HUES48 (cell line): ENCODE measurements around the gene CDH13.

ENCODE experiments used
- H3K27ac ChIP-seq: one replicate; pipeline ENCODE4 v1.7.0; 2013; ENCODE audit warnings: low read depth, low read length, inconsistent platforms
- H3K27me3 ChIP-seq: 2 replicates; pipeline ENCODE4 v1.6.1; 2013; ENCODE audit warnings: mild to moderate bottlenecking, low read length; ENCODE audit not compliant: control insufficient read depth, insufficient read depth
- H3K36me3 ChIP-seq: 2 replicates; pipeline ENCODE4 v1.6.1; 2013; ENCODE audit warnings: low read length; ENCODE audit not compliant: control insufficient read depth, insufficient read depth
- H3K4me1 ChIP-seq: 2 replicates; pipeline ENCODE4 v1.6.1; 2013; ENCODE audit warnings: mild to moderate bottlenecking, low read length; ENCODE audit not compliant: control insufficient read depth, insufficient read depth
- H3K4me3 ChIP-seq: 2 replicates; pipeline ENCODE4 v1.5.1; 2013; ENCODE audit warnings: mild to moderate bottlenecking, low read depth, low read length
- H3K9ac ChIP-seq: 2 replicates; pipeline ENCODE4 v1.6.1; 2013; ENCODE audit warnings: mild to moderate bottlenecking, low read depth, low read length, moderate library complexity
- H3K9me3 ChIP-seq: 2 replicates; pipeline ENCODE4 v1.6.1; 2013; ENCODE audit warnings: low read length; ENCODE audit not compliant: control insufficient read depth, insufficient read depth

CDH13 gene

GRCh38 chr16:83630979-83631378, 1004.2 kb downstream of the CDH13 start:
- no peaks in the 10 kb centered on the region for H3K36me3 ChIP-seq
- no peak overlapping the region for H3K9ac ChIP-seq
- no peaks in the 10 kb centered on the region for H3K27me3 ChIP-seq
- H3K9me3 ChIP-seq, result no peaks in the 10 kb centered on the region
- no peak overlapping the region for H3K27ac ChIP-seq
- H3K4me1 ChIP-seq, result peaks cover 16% of the 10 kb centered on the region
- no peak overlapping the region for H3K4me3 ChIP-seq

- no peak overlapping the region for H3K9ac ChIP-seq
- H3K36me3 ChIP-seq, result no peaks in the 10 kb centered on the region
- H3K9me3 ChIP-seq, result peaks cover 3% of the 10 kb centered on the region; the same call in 1 of the 2 replicates
- no peak overlapping the region for H3K4me3 ChIP-seq
- H3K4me1 ChIP-seq, result peaks cover 16% of the 10 kb centered on the region
- no peak overlapping the region for H3K27ac ChIP-seq
- no peaks in the 10 kb centered on the region for H3K27me3 ChIP-seq
These were observed 1006.5 kb downstream of the CDH13 start for GRCh38 chr16:83633286-83633685.

- H3K27ac ChIP-seq, result peak overlapping the region; percentile 36
- no peak overlapping the region for H3K4me3 ChIP-seq
- H3K27me3 ChIP-seq, result no peaks in the 10 kb centered on the region
- no peaks in the 10 kb centered on the region for H3K9me3 ChIP-seq
- H3K36me3 ChIP-seq, result no peaks in the 10 kb centered on the region
- H3K9ac ChIP-seq, result no peak overlapping the region
- peaks cover 27% of the 10 kb centered on the region for H3K4me1 ChIP-seq
These were observed 1021.6 kb downstream of the CDH13 start for GRCh38 chr16:83648347-83648746.

- Histone ChIP-seq H3K4me3 (no peak overlapping the region), H3K27ac (no peak overlapping the region), H3K9me3 (no peaks in the 10 kb centered on the region), H3K36me3 (no peaks in the 10 kb centered on the region), H3K9ac (no peak overlapping the region), H3K27me3 (no peaks in the 10 kb centered on the region), H3K4me1 (peaks cover 27% of the 10 kb centered on the region)
These were observed 1025.1 kb downstream of the CDH13 start for GRCh38 chr16:83651871-83652270.

- no peaks in the 10 kb centered on the region for H3K9me3 ChIP-seq
- H3K36me3 ChIP-seq, result no peaks in the 10 kb centered on the region
- H3K27ac ChIP-seq, result no peak overlapping the region
- no peak overlapping the region for H3K4me3 ChIP-seq
- H3K4me1 ChIP-seq, result peaks cover 24% of the 10 kb centered on the region
- H3K9ac ChIP-seq, result no peak overlapping the region
- H3K27me3 ChIP-seq, result no peaks in the 10 kb centered on the region
These were observed 1026.2 kb downstream of the CDH13 start for GRCh38 chr16:83652943-83653342.

- no peak overlapping the region for H3K27ac ChIP-seq
- no peaks in the 10 kb centered on the region for H3K36me3 ChIP-seq
- H3K9ac ChIP-seq, result no peak overlapping the region
- no peak overlapping the region for H3K4me3 ChIP-seq
- H3K4me1 ChIP-seq, result peaks cover 16% of the 10 kb centered on the region
- H3K27me3 ChIP-seq, result no peaks in the 10 kb centered on the region
- H3K9me3 ChIP-seq, result no peaks in the 10 kb centered on the region
These were observed 1027.0 kb downstream of the CDH13 start for GRCh38 chr16:83653785-83654184.

GRCh38 chr16:83660282-83660681, 1033.5 kb downstream of the CDH13 start:
- H3K27ac ChIP-seq, result no peak overlapping the region
- 0 out of 2 replicates have a peak, but pooled peaks cover 6% of the 10 kb centered on the region for H3K9me3 ChIP-seq
- H3K4me3 ChIP-seq, result no peak overlapping the region
- no peaks in the 10 kb centered on the region for H3K36me3 ChIP-seq
- H3K9ac ChIP-seq, result no peak overlapping the region
- no peaks in the 10 kb centered on the region for H3K4me1 ChIP-seq
- H3K27me3 ChIP-seq, result no peaks in the 10 kb centered on the region

GRCh38 chr16:83661656-83662055, 1034.9 kb downstream of the CDH13 start:
- H3K27ac ChIP-seq, result no peak overlapping the region
- H3K9ac ChIP-seq, result no peak overlapping the region
- H3K27me3 ChIP-seq, result no peaks in the 10 kb centered on the region
- H3K4me1 ChIP-seq, result no peaks in the 10 kb centered on the region
- no peaks in the 10 kb centered on the region for H3K36me3 ChIP-seq
- 0 out of 2 replicates have a peak, but pooled peaks cover 6% of the 10 kb centered on the region for H3K9me3 ChIP-seq
- no peak overlapping the region for H3K4me3 ChIP-seq

- H3K27ac ChIP-seq, result no peak overlapping the region
- H3K9me3 ChIP-seq, result peaks cover 16% of the 10 kb centered on the region
- no peaks in the 10 kb centered on the region for H3K36me3 ChIP-seq
- no peak overlapping the region for H3K4me3 ChIP-seq
- H3K27me3 ChIP-seq, result no peaks in the 10 kb centered on the region
- no peaks in the 10 kb centered on the region for H3K4me1 ChIP-seq
- H3K9ac ChIP-seq, result no peak overlapping the region
These were observed 1039.7 kb downstream of the CDH13 start for GRCh38 chr16:83666449-83666848.

GRCh38 chr16:83669456-83669855, 1042.7 kb downstream of the CDH13 start:
- Histone ChIP-seq H3K4me1 (no peaks in the 10 kb centered on the region), H3K9ac (no peak overlapping the region), H3K36me3 (no peaks in the 10 kb centered on the region), H3K27me3 (no peaks in the 10 kb centered on the region), H3K4me3 (no peak overlapping the region), H3K9me3 (peaks cover 22% of the 10 kb centered on the region), H3K27ac (no peak overlapping the region)

GRCh38 chr16:83674931-83675535, 1048.3 kb downstream of the CDH13 start:
- Histone ChIP-seq H3K4me3 (no peak overlapping the region), H3K9me3 (peaks cover 16% of the 10 kb centered on the region), H3K4me1 (peaks cover 5% of the 10 kb centered on the region; the same call in 1 of the 2 replicates), H3K27ac (no peak overlapping the region), H3K36me3 (no peaks in the 10 kb centered on the region), H3K9ac (no peak overlapping the region), H3K27me3 (no peaks in the 10 kb centered on the region)
